SW 1271 (cell line): ENCODE results near the gene CMTM8.
"Not testable (repeated sequence)": the region's sequence is repeated elsewhere in the genome, so short reads cannot be mapped to it uniquely, and the experiment has no call there.

Experiments
- DNase-seq, 2 experiments: peaks; one replicate each; lab custom pipeline; 2025; lab: John Stamatoyannopoulos, UW

CMTM8 gene, protein sequence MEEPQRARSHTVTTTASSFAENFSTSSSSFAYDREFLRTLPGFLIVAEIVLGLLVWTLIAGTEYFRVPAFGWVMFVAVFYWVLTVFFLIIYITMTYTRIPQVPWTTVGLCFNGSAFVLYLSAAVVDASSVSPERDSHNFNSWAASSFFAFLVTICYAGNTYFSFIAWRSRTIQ

DNA sequence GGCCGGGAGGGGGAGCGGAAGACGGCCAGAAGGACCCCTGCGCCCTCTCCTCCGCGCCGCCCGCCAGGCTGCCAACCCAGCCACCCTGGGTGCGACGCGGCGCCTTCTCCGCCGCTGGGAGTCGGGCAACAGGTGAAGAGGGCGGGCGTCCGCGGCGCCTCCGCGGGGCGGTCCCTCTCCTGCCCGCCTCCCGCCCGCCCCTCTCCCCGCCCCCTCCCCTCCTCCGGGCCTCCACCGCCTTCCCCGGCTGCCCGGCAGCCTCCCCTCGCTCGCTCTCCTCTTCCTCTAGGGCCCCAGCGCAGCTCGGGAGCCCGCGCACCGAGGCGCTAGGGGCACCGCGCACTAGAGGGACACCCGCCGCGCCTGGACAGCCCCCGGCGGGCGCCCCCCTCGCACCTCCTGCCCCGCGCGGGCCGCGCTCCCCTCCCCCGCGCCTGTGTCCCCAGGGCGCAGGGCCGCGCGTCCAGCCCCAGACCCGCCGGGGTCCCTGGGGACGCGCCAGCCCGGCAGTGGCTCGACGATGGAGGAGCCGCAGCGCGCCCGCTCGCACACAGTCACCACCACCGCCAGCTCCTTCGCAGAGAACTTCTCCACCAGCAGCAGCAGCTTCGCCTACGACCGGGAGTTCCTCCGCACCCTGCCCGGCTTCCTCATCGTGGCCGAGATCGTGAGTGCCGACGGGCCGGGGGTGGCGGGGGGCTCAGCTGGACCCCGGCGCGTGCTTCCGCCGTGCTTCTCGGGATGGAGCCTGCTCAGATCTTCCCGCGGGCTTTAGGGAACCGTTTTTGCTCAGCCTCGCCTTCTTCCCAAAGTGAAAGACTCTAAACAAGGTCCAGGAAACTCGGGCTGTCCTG, at the start of gene CMTM8:
Gene CMTM8 (plus strand): TSS at position 228 of the 854 bp plus-strand sequence. CDS start 293 bp downstream, at position 521.
- peak; percentile 18 to 59 for DNase-seq

DNA sequence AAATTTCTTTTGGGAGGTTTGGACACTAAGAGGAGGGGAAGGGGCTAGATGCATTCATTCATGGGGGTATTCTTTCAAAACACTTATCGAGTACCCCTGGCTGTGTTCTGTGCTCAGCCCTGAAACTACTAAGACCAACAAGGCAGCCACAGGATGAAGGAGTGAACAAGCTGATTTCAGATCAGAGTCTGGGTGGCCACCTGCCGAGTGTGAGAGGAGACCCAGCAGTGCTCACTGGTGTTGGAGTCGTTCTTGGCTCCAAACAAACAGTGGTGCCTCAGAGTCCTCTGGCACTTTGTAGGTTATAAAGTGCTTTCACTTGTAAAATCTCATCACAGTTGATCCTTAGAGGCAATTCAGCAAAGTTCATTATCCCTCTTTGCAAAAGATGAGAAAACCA, 48.8 kb upstream of the CMTM8 start:
- no peak for DNase-seq

DNA sequence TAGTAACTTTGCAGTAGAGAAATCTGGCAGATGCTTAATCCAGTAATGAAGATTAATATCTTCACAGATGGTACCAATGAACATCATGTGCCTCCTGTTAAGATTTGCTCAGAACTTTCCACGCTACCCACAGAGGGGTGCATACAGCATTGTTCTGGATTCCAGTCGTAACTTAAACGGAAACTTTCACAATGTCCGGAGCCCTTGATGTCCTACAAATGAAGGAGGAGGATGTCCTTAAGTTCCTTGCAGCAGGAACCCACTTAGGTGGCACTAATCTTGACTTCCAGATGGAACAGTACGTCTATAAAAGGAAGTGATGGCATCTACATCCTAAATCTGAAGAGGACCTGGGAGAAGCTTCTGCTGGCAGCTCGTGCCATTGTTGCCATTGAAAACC, 47.9 kb upstream of the CMTM8 start:
- DNase-seq, result not testable (repeated sequence)

DNA sequence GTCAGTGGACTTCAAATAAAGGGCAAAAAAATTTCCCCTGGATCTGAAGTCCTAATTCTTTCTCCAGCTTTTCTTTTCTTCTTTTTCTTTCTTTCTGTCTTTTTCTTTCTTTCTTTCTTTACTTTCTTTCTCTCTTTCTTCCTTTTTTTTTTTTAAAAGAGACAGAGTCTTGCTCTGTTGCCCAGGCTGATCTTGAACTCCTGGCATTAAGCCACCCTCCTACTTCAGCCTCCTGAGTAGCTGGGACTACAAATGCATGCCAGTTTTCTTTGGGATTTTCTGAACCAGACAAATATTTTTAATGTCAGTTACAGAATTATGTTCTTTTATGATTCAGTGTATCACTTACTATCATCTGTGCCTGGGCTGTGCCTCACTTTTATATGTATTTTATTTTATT, 45.4 kb upstream of the CMTM8 start:
- no peak for DNase-seq

DNA sequence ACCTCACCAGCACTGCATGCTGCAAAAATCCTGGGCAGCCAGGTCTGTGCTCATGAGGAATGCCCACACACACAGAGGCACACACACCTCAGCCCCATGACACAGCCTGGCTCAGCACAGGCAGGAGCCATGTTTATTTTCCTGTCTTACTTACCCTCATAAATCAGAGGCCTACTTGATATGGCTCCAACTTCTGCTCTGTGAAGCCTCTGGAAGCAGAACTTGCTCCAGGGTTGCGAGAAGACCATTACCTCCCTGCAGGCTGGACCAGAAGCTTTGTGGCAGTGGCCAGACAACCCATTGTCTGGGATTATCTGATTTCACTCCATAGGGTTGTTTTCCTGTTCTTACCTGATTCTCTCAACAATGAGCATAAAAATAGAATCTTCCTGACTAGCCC, 43.8 kb upstream of the CMTM8 start:
- no peak for DNase-seq

DNA sequence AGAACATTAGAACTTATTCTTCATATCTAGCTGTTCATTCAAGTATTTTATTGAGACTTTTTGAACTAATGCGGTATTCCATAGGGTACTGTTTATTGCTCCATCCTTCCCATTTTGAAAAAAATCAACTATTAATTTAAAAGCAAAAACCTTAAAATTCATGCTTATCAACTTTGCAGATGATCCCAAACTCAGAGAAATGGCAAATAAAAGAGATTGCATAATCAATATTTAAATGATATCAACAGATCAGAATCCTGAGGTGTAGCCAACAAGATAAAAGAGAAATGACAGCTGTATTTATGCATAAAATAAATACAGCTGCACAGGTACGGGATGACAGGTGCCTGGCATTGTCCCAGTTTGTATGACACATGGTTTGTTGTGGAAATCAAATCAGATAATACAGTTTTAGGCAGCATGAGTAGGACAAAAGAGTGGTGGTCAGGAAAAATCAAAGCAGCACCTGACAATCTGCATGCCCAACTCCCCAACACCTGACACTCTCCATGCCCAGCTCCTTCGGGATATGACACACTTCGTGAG, 42.4 kb upstream of the CMTM8 start:
- no peak for DNase-seq

DNA sequence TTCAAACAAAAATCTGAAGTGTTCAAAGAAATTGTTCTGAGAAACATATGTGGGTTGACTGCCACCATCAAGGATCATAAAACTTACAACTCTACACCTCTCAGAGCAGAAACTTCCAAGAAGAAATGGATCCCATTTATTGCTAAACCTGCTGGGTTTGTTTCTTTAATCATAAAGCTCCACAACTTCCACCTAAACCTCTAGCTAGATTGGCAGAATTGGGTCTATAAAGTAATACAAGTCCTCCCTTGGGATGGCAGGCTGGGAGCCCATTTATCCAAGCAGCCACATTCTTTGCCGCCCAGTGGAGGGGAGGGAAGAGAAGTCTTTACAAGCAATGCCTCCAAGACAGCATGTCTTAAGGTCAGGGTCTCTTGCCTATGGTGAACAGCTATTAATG, 40.5 kb upstream of the CMTM8 start:
- DNase-seq, result no peak

DNA sequence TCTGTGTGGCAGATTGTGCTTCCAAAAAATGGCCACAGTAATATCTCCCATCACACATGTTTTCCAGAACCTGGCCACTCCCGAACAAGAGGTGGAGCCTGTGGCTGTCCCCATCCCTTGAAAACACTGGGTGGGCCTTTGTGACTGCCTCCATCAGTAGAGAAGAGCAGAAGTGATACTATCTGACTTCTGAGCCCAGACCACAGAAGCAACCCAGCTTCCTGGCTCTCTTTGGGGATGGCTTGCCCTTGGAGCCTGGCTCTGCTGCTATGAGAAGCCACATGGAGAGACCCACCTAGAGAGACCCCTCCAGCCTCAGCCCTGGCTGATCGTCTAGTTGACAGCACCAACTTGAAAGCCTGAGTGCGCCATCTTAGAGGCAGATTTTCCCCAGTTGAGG, 39.8 kb upstream of the CMTM8 start:
- DNase-seq, result no peak

DNA sequence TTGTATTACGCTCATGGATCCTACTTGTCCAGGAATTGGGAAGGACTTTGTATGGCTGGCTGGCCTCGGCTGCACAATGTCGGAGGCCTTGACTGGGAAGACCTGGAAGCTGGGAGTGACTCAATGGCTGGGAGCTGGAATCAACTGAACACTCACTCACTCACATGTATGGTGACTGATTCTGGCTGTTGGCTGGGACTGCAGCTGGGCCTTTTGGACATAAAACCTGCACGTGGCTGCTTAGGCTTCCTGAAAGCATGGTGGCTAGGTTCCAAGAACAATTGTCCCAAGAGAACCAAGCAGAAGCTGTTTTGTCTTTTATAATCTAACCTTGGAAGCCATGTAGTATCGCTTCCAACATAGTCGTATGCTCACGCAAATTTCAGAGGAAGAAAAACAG, 38.0 kb upstream of the CMTM8 start:
- no peak for DNase-seq

DNA sequence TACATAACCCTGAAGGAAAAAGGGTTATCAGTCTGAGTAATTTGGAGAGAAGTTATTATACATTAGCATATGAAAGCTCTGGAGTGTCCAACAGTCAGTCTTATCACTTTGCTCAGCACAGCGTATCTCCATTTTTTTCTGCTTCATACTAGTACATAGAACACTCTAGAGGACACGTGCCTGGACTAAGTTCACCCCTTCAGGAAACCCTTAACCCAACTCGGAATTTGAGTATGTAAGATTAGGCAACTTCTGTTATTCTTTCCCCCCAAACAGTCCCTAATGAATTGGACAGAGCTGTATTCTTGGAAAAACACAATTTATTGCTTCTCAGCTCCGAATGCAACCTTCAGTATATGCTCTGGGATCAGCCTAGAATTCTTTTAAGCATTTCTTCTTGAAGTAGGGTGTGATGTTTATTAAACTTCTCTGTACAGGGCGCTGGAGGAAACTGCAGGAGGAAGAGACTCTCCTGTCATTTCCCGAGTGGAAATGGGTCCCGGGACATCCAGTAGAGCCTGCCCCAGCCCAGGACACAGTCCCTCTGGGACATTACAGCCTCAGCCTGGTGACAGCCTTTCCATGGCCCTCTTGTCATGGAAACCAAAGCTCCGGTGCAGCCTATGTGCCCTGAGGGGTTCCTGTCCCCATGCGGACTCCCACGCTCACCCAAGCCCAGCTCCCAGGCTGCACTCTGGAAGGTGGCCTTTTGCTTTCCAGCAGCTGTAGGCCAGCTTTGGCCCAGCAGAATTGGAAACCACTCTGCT, 37.3 kb upstream of the CMTM8 start:
- DNase-seq, result no peak

DNA sequence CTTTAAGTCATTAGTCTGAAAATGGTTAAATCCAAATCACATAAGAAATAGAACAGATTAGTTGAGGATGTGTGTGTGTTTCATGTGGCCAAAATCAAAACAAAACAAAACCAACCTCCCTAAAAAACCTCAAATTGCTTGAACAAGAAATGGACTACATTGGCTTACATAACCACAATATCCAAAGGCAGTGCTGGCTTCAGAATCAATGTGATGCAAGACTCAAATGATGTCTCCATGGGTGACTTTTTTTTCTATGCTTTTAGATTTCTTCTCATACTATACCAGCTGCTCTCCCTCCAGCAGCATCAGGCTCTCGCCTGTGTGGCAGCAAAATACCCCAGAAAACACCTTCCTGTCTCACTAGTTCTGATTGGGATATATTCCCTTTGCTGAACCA, 36.0 kb upstream of the CMTM8 start:
- no peak for DNase-seq

DNA sequence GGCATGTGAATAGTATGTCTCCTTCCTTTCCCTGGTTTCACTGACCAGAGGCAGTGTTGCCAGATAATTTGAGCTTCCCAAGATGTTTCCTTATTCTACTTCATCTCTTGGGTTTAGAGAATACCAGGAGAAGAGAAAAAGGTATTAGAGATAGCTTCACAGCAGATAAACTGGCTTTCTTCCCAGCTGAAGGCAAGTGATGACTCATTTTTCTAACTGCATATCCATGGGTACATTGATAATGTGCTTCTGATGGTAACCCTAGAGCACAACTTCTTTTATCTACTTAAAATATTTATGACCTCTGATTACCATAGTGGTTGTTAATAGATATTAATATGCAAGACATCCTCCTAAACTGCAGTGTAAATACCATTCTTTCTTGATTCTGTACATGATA, 34.6 kb upstream of the CMTM8 start:
- no peak for DNase-seq

DNA sequence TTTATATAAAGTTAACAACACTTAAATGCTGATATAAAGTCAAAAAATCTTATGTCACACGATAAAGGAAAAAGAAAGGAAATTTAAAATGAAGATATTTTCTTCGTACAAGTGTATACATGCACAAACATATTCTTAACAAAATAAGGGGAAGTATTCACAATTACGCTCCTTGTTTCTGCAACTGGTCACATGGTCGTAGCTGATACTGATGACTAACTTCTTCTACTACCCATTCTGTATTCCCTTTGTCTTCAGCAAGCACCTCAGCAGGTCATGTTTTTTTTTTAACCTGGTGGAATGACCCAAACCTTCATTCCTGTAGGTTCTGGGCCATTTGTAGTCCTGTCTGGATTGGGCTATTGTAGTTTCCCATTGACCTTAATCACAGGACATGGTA, 30.0 kb upstream of the CMTM8 start:
- DNase-seq, result no peak

DNA sequence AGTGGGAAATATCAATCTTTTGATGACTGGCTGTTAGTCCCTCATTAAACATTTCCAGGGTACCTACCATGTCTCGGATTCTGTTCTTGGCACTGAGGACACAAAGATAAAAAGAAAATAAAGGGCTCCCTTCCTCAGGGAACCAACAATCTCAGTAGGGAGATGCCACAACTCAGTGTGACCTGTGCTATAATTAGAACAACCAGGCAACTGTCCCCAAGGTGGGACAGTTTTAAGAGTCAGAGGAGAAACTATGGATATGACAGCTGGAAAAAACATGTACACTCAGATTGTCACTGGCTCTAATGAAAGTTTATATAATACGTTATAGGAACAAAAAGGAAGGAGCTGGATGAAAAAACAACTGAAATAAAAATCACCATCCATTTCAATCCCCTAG, 23.3 kb upstream of the CMTM8 start:
- no peak for DNase-seq

DNA sequence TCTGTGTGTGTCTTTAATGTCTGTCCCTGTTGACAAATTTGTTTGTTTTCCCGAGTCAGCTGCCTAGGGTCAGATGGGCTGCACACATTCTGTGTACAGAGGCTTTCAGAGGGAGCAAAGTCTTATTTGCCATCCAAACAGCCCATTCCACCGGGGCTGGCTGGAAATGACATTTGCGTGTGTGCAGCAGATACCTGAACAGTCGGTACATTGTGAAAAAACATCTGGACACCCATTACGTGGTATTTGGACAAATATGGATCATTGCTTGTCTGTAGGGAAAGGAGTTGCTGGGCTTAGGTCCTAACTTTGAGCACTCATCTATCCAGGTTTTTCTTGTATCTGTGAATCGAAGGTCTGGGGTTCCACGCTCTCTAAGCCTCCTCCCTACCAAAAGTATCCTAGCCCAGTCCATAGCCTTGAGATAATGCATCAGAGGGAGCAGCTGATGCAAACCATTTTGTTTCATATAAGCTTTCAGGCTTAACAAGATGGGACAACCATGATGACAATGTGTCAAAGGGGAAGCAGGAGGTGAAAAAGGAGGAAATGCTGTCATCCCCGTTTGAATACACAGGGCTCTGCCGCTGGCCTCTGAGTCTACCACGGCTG, 22.2 kb upstream of the CMTM8 start:
- DNase-seq, result no peak

DNA sequence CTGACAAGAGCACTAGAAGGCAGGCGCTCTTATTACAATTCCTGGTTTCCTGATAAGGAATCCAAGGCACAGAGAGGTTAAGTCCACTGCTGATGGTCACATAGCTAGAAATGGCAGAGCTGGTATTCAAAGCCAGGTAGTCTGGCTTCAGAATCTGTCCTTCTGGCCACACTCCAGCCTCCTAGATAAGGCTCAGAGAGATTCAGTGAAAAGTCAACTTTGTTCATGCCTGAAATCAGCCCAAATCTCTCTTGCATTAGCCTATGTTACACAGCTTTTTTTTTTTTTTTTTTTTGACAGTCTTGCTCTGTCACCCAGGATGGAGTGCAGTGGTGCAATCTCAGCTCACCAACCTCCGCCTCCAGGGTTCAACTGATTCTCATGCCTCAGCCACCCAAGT, 21.1 kb upstream of the CMTM8 start:
- no peak for DNase-seq

DNA sequence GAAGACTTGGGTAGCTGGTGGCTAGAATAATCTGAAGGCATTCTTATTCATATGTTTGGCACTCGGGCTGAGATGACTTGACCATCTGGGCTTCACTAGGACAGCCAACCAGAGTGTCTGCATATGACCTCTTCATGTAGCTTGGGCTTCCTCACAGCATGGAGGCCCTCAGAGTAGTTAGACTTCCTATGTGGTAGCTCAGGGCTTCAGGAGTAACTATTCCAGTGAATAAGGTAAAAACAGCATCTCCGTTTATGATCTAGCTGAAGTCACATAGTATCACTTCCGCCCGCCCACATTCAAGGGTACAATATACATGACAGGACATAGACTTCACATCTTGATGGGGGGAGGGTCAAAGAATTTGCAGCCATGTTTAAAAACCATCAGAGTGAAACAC, 18.9 kb upstream of the CMTM8 start:
- no peak for DNase-seq

DNA sequence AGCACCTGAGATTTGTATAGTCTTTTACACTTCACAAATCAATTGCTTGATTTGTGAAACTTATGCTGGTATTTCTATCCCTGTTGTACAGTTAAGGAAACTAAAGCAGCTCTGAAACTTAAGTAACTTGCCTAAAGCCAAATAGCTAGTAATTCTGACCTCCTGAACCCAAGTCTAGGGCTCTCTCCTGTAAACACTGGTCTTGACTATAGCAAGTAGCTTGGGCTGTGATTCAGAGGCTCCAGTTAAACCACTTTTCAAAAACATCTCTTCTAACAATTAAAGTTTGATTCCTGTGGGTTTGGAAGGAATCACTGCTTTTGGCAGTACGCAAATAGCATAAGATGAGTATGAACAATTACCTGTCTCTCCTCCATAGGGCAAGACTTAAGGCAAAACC, 18.5 kb upstream of the CMTM8 start:
- DNase-seq, result no peak

DNA sequence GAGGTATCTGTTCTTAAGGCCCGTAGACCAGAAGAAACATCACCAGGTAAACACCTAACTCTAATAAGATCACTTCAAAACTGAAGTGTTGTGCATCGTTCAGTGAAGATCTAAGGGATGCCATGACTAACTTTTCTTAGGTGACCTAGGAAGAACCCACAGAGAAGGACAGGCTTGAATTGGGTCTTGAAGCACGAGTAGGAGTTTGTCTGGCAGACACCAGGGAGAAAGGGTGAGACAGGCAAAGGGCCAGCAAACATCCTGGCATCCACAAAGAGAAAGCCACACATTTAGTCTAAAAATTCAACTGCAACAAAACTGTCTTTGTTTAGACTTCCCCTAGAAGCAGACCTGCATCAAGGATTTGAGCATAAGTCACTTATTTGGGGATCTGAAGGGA, 15.5 kb upstream of the CMTM8 start:
- no peak for DNase-seq

DNA sequence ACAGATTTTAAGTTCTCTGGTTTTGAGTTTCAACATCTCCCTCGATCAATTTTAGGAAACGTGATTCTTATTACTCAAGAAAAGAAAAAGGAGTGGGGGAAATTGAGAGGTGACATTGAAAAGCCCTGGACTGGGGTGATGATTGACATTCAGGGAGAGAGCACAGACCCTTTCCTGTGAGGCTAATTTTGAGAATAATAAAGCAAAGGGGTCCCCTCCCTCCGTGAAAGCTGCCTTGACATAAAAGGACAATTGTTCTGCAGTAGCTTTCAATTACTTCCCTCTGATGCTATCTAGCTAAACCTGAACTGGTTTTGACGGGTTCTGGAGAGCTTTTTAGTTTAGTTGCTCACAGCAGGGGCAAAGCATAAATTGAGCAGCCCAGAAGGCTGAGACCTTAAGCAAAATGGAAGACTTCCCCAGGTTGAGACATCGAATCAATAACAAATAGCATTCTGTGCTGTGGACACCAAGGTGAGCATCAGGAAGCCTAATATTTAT, 14.4 kb upstream of the CMTM8 start:
- DNase-seq, result no peak

DNA sequence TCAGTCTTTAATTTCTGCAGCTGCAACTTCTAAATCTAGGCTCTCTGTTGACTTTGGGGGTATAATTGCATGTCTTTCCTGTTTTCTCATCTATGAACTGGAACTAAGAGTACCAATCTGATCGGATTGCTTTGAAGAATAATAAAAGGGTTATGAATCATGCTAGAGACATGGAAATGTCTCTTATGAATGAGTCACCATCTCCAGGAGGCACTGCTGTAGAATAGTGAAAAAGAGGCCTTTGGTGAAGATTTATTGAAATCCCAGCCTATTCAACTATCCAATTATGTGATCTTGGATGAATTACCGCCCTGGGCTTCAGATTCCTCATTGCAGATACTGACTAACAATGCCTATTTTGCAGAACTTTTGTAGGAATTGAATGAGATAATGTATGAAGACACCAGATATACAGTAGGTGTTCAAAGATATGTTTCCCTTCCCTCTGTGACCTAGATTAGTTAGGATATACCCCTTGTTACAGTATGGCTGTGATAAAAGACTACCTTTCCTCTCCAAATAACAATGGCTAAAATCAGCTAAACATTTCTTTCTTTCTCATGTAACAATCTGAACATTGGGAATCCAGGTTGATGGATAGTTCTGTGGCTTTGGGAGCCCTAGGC, 11.5 kb upstream of the CMTM8 start:
- no peak for DNase-seq

DNA sequence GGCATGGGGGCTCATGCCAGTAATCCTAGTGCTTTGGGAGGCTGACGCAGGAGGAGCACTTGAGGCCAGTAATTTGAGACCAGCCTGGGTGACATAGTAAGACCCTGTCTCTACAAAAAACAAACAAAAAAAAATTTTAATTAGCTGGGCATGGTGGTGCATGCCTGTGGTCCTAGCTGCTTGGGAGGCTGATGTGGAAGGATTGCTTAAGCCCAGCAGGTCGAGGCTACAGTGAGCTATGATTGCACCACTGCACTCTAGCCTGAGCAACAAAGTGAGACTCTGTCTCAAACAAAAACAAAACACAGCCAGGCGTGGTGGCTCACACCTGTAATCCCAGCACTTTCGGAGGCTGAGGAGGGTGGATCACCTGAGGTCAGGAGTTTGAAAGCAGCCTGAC, 9.7 kb upstream of the CMTM8 start:
- DNase-seq, result not testable (repeated sequence)
